Measurements from ENCODE around the gene HMGN1. TPM values are rescaled to one million over a fixed set of nuclear protein-coding genes. Genes with fewer than 3 reads are reported as not detected.

HMGN1 gene
- total and polyA plus RNA-seq, 2 donors (not counting 1 experiment from before 2014, with no cell fraction given), result 117 to 317 TPM

DNA sequence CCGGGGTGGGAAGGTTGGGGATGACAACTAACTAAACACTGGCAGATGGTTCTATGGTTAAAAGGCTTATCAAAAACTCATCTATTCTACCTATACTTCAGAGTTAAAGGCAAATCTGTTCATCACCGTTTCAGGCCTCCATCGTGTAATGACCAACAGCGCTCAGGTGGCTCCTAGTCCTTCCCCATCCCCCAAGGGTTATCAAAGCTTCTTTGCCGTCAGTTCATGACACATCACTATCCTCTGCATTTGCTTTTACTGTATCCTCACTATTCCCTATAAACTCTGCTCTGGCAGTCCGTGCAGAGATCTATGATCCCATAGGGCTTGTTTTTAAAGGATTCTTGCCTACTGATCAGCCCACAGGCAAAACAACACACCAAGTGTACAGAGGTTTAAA lies 8.2 kb downstream of the HMGN1 start:
- DNase-seq (no peak), ATAC-seq (ENCODE audit: low read depth) (no peak)
- H3K27me3 Mint-ChIP-seq, result no peaks in the 10 kb centered on the region
- H3K27ac Mint-ChIP-seq, result no peak overlapping the region
- H3K4me1 Mint-ChIP-seq, result peaks cover 11% of the 10 kb centered on the region
- H3K4me3 ChIP-seq (ENCODE audit: control extremely low read depth in 1 of 5, extremely low read depth in 1 of 5, insufficient read depth in 1 of 5, low read depth in 2 of 5, low read length in 4 of 5), result no peak overlapping the region
- H4K20me1 ChIP-seq (ENCODE audit: control insufficient read depth, insufficient read depth, low read length, poor library complexity, severe bottlenecking), result peaks cover 9% of the 10 kb centered on the region
- no peaks in the 10 kb centered on the region for H3K27me3 ChIP-seq (replicated peaks in 1 of 4; ENCODE audit: control extremely low read depth in 1 of 4, control insufficient read depth in 3 of 4, insufficient read depth in 4 of 4, low read length in 3 of 4)
- POLR2A ChIA-PET, result no interaction called here
- no peak overlapping the region for H3K4me3 Mint-ChIP-seq
- TF ChIP-seq, protein P1, sequence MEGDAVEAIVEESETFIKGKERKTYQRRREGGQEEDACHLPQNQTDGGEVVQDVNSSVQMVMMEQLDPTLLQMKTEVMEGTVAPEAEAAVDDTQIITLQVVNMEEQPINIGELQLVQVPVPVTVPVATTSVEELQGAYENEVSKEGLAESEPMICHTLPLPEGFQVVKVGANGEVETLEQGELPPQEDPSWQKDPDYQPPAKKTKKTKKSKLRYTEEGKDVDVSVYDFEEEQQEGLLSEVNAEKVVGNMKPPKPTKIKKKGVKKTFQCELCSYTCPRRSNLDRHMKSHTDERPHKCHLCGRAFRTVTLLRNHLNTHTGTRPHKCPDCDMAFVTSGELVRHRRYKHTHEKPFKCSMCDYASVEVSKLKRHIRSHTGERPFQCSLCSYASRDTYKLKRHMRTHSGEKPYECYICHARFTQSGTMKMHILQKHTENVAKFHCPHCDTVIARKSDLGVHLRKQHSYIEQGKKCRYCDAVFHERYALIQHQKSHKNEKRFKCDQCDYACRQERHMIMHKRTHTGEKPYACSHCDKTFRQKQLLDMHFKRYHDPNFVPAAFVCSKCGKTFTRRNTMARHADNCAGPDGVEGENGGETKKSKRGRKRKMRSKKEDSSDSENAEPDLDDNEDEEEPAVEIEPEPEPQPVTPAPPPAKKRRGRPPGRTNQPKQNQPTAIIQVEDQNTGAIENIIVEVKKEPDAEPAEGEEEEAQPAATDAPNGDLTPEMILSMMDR (IDR thresholded peaks at IDR 0.05), result no peak
- H2AFZ ChIP-seq (ENCODE audit: insufficient read depth, low read depth, low read length, poor library complexity, severe bottlenecking), result no peak overlapping the region
- peaks cover 0 to 34% of the 10 kb centered on the region in 2 experiments for H3K36me3 ChIP-seq (replicated peaks in 1 of 2; ENCODE audit: control extremely low read depth in 1 of 2, control insufficient read depth in 1 of 2, extremely low read depth in 1 of 2, insufficient read depth in 2 of 2, low read length in 1 of 2)
- H3K79me2 ChIP-seq (ENCODE audit: control insufficient read depth, insufficient read depth, low read length), result peaks cover 4% of the 10 kb centered on the region
- intact Hi-C loops (cut with micrococcal nuclease), result no loop called here
- no peaks in the 10 kb centered on the region for H3K4me1 ChIP-seq (ENCODE audit: control insufficient read depth in 2 of 2, insufficient read depth in 2 of 2, low read length in 2 of 2)
- H3K9me3 Mint-ChIP-seq (ENCODE audit: insufficient read depth), result no peaks in the 10 kb centered on the region
- no peak overlapping the region for H3K4me2 ChIP-seq (replicated peaks; ENCODE audit: low read depth, low read length, poor library complexity, severe bottlenecking)
- H3K27ac ChIP-seq (ENCODE audit: low read length in 2 of 2), result no peak overlapping the region
- H3K9me3 ChIP-seq (ENCODE audit: control extremely low read depth in 1 of 3, control insufficient read depth in 2 of 3, insufficient read depth in 1 of 3, low read length in 2 of 3), result no peaks in the 10 kb centered on the region
- 100% methylated on average over 5 of the region's 6 CpGs for WGBS (ENCODE audit: insufficient coverage)
- no peak overlapping the region for H3K9ac ChIP-seq (ENCODE audit: low read length)
- CTCF ChIA-PET, result no interaction called here

DNA sequence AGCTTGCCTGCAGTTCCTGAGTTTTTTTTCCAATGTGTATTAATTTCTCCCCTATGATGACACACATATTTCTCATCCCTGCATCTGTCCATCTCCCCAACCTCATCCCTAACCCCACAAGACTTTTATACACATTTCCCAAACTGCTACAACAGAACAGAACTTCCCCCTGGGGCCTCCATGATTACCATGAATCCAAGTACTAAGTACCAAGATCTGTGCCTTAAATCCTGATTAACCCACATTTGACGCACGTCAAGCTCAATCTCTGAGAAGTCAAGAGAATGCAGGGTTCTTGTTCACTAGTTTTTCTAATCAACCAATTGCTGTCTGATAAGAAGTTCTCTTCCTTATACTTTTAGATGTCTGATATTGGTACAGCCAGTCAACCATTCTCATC lies 9.7 kb downstream of the HMGN1 start:
- Histone ChIP-seq H3K9ac (ENCODE audit: low read length) (no peak overlapping the region), H3K27me3 (replicated peaks in 1 of 4; ENCODE audit: control extremely low read depth in 1 of 4, control insufficient read depth in 3 of 4, insufficient read depth in 4 of 4, low read length in 3 of 4) (no peaks in the 10 kb centered on the region), H3K27ac (ENCODE audit: low read length in 2 of 2) (no peak overlapping the region), H3K4me1 (ENCODE audit: control insufficient read depth in 2 of 2, insufficient read depth in 2 of 2, low read length in 2 of 2) (no peaks in the 10 kb centered on the region), H2AFZ (ENCODE audit: insufficient read depth, low read depth, low read length, poor library complexity, severe bottlenecking) (no peak overlapping the region), H3K4me2 (replicated peaks; ENCODE audit: low read depth, low read length, poor library complexity, severe bottlenecking) (no peak overlapping the region), H4K20me1 (ENCODE audit: control insufficient read depth, insufficient read depth, low read length, poor library complexity, severe bottlenecking) (peaks cover 4% of the 10 kb centered on the region), H3K4me3 (ENCODE audit: control extremely low read depth in 1 of 5, extremely low read depth in 1 of 5, insufficient read depth in 1 of 5, low read depth in 2 of 5, low read length in 4 of 5) (no peak overlapping the region), H3K36me3 (replicated peaks in 1 of 2; ENCODE audit: control extremely low read depth in 1 of 2, control insufficient read depth in 1 of 2, extremely low read depth in 1 of 2, insufficient read depth in 2 of 2, low read length in 1 of 2) (peaks cover 0 to 22% of the 10 kb centered on the region in 2 experiments), H3K9me3 (ENCODE audit: control extremely low read depth in 1 of 3, control insufficient read depth in 2 of 3, insufficient read depth in 1 of 3, low read length in 2 of 3) (no peaks in the 10 kb centered on the region), H3K79me2 (ENCODE audit: control insufficient read depth, insufficient read depth, low read length) (no peaks in the 10 kb centered on the region)
- Mint-ChIP-seq H3K9me3 (ENCODE audit: insufficient read depth) (no peaks in the 10 kb centered on the region), H3K4me3 (no peak overlapping the region), H3K27ac (no peak overlapping the region), H3K4me1 (no peaks in the 10 kb centered on the region), H3K27me3 (no peaks in the 10 kb centered on the region)
- intact Hi-C loops (cut with micrococcal nuclease), result no loop called here
- ChIA-PET CTCF (no interaction called here), POLR2A (no interaction called here)
- TF ChIP-seq, protein P1 (IDR thresholded peaks at IDR 0.05), result no peak
- TF ChIP-seq EZH2 (IDR thresholded peaks at IDR 0.05; ENCODE audit: borderline replicate concordance, insufficient read depth, low read depth, low read length, poor library complexity, severe bottlenecking), result no peak
- WGBS (ENCODE audit: insufficient coverage), result no CpG with 5 or more reads among the region's 2 CpGs
- DNase-seq (no peak), ATAC-seq (ENCODE audit: low read depth) (no peak)
